Fibroblast of pulmonary artery (primary cell): Measurements from ENCODE around the gene PDAP1.
A peak's percentile ranks its signal among the peaks of the same experiment; 100 is the strongest.
"Not testable (repeated sequence)": the region's sequence is repeated elsewhere in the genome, so short reads cannot be mapped to it uniquely, and the experiment has no call there.

ENCODE experiments used
- DNase-seq: peaks from one replicate; pipeline ENCODE4 v3.0.0-alpha.2; 2010; ENCODE audit warnings: low read depth
- H3K4me3 ChIP-seq: replicated peaks from 2 replicates; pipeline ENCODE4 v1.5.1; 2011; ENCODE audit warnings: low read depth, mild to moderate bottlenecking, control low read depth, low read length, moderate library complexity
- TF ChIP-seq, protein P1 (sequence below): IDR thresholded peaks from 2 replicates; pipeline ENCODE4 v1.5.1; 2011; ENCODE audit warnings: mild to moderate bottlenecking, control low read depth, low read length, inconsistent platforms; ENCODE audit errors: missing control alignments

Gene PDAP1

GRCh38 chr7:99415513-99416127 is 7.2 kb upstream of the PDAP1 start:
- TF ChIP-seq, protein P1, sequence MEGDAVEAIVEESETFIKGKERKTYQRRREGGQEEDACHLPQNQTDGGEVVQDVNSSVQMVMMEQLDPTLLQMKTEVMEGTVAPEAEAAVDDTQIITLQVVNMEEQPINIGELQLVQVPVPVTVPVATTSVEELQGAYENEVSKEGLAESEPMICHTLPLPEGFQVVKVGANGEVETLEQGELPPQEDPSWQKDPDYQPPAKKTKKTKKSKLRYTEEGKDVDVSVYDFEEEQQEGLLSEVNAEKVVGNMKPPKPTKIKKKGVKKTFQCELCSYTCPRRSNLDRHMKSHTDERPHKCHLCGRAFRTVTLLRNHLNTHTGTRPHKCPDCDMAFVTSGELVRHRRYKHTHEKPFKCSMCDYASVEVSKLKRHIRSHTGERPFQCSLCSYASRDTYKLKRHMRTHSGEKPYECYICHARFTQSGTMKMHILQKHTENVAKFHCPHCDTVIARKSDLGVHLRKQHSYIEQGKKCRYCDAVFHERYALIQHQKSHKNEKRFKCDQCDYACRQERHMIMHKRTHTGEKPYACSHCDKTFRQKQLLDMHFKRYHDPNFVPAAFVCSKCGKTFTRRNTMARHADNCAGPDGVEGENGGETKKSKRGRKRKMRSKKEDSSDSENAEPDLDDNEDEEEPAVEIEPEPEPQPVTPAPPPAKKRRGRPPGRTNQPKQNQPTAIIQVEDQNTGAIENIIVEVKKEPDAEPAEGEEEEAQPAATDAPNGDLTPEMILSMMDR: peak; percentile 60
- DNase-seq: peak; percentile 78
- H3K4me3 ChIP-seq: not testable (repeated sequence)

- no peak for DNase-seq
- no peak overlapping the region for H3K4me3 ChIP-seq
- TF ChIP-seq, protein P1: no peak
These were observed 2.2 kb upstream of the PDAP1 start for GRCh38 chr7:99410635-99411034.

DNA sequence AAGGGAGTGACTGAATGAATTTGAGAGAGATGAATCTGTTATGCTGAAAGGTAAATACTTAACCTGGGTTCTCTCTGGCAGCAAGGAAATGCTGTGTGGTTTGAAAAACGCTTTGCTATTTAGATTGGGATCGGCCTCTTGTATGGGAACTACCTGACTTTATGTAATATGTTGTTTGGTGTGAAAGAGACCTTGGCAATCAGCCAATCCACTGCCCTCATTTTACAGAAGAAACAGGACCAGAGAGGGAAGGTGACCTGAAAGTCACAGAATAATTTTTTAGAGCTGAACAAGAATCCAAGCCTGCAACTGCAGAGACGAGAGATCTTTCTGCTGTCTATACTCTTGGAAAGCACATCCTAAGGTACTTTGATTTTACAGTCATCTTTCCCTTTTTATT is 1.4 kb upstream of the PDAP1 start:
- TF ChIP-seq, protein P1: no peak
- DNase-seq: no peak
- peak overlapping the region; percentile 100 for H3K4me3 ChIP-seq

DNA sequence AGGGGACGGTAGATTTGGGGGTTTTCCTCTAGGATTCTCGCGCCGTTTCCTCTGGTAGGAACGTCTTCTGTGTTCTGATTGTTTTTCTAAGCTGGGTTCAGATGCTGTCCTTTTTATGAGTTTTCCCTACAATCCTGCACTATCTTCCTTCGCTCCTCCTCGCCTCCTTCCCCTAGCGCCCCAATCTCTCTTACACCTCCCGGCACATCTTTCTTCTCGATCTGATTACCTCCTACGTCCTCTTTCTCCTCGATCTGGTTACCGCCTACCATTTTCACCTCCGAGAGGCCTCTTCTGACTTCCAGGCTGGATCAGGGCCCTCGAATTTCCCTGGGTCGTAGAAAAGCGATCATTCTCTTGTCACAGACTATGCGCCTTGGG is 785 bp upstream of the PDAP1 start:
- H3K4me3 ChIP-seq: peak overlapping the region; percentile 100
- TF ChIP-seq, protein P1: no peak
- no peak for DNase-seq

DNA sequence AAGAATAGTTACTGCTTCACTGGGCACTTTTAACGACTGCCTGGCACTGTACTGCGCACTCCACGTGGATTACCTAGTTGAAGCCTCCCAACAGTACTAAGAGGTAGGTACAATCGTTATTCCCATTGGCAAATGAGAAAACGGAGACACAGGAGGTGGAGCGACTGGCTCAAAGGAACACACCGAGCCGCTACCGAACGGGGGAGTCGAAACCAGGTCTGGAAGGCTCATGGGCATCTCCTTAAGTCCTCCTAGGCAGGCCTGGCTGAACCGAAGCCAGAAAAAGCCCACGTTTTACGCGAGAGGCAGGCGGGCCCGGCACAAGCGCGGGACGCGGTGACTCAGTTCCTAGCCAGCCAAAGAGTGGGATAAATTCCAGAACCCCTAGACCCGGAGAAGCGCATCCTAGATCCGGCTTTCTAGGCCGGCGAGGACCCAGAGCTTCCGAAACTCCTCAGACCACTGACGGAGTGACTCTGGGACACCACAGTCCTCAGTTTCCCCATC is 472 bp downstream of the PDAP1 start:
- peak; percentile 74 for DNase-seq
- TF ChIP-seq, protein P1: no peak
- peak overlapping the region; percentile 100 for H3K4me3 ChIP-seq

GRCh38 chr7:99406557-99406956 is 1.8 kb downstream of the PDAP1 start:
- H3K4me3 ChIP-seq: no peak overlapping the region
- TF ChIP-seq, protein P1: no peak
- DNase-seq: no peak

GRCh38 chr7:99404977-99405320 is 3.4 kb downstream of the PDAP1 start:
- TF ChIP-seq, protein P1: no peak
- H3K4me3 ChIP-seq: no peak overlapping the region
- no peak for DNase-seq
